IMR-90 (cell line): ENCODE data around the gene PDE6B.

Source experiments
- CTCF ChIP-seq: conservative IDR thresholded peaks from 2 replicates; pipeline ENCODE4 v1.5.1; 2012; ENCODE audit warnings: mild to moderate bottlenecking, low read depth, low read length, improper control_type of control experiment
- POLR2A ChIP-seq: IDR thresholded peaks from 2 replicates; pipeline ENCODE4 v1.6.1; 2012; ENCODE audit warnings: mild to moderate bottlenecking, low read depth, low read length

- no peak for TF ChIP-seq POLR2A
- TF ChIP-seq CTCF, result no peak
Observed at GRCh38 chr4:683247-683897, 58.0 kb downstream of the PDE6B start.
